ENCODE data around the gene DHODH. TPM values are rescaled to one million over a fixed set of nuclear protein-coding genes. Genes with fewer than 3 reads are reported as not detected.

DHODH gene
- total and polyA plus RNA-seq, 2 donors (not counting 3 experiments of a cell fraction or from before 2014, with no cell fraction given), result 5.8 to 9.2 TPM

DNA sequence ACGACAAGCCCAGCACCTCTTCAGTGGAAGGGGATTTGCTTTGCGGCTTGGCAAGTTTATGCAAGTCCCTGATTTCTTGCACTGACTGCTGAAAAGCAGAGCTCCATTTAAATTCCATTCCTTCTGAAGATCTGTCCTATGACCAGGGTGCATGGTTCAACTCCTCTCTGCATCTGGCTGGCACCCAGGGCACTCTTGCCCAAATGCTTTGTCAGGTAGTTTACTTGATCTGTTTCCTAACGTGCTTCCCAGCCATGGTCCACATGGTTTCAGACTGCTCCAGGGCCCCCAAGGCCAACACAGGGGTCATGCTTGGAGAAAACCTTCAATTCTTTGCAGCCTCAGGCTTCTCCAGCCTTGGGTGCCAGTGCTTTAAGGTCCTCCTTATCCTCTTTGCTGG is 34.5 kb downstream of the DHODH start:
- no peaks in the 10 kb centered on the region for H3K36me3 ChIP-seq (ENCODE audit: control insufficient read depth in 2 of 2, extremely low read depth in 1 of 2, insufficient read depth in 2 of 2, low read length in 2 of 2)
- no peaks in the 10 kb centered on the region for H4K20me1 ChIP-seq (replicated peaks; ENCODE audit: control insufficient read depth, extremely low read depth, insufficient read depth, low read length)
- H3K27me3 ChIP-seq (ENCODE audit: control insufficient read depth in 2 of 2, insufficient read depth in 2 of 2, low read length in 2 of 2), result no peaks in the 10 kb centered on the region
- no peak overlapping the region for H3K4me2 ChIP-seq (ENCODE audit: insufficient read depth, low read length)
- no peak overlapping the region for H3K4me3 ChIP-seq (replicated peaks in 1 of 3; ENCODE audit: insufficient read depth in 1 of 3, low read depth in 1 of 3, low read length in 3 of 3)
- FAIRE-seq (no peak), DNase-seq (ENCODE audit: low read depth, low spot score) (no peak)
- no peaks in the 10 kb centered on the region for H3K9me3 ChIP-seq (replicated peaks; ENCODE audit: control insufficient read depth, insufficient read depth, low read length)
- H2AFZ ChIP-seq (ENCODE audit: low read depth, low read length), result no peak overlapping the region
- dilution Hi-C loops (cut with MboI; ENCODE audit: extremely low pct_ligation_motif_present, low sequenced_read_pairs) (no loop called here), intact Hi-C loops (cut with micrococcal nuclease) (no loop called here)
- no peaks in the 10 kb centered on the region for H3K4me1 ChIP-seq (ENCODE audit: control insufficient read depth, extremely low read depth, insufficient read depth, low read length)
- H3K27ac ChIP-seq (ENCODE audit: insufficient read depth, low read depth, low read length), result no peak overlapping the region
- POLR2A ChIA-PET, result no interaction called here
- BruUV-seq (replicated peaks), result no TSS peak
- no peaks in the 10 kb centered on the region for H3K9me1 ChIP-seq (replicated peaks; ENCODE audit: control insufficient read depth, extremely low read depth, insufficient read depth, low read length)
- H3K9ac ChIP-seq (replicated peaks; ENCODE audit: extremely low read depth, insufficient read depth, low read length), result no peak overlapping the region
- CTCF ChIA-PET, result no interaction called here
- TF ChIP-seq FOS (IDR thresholded peaks at IDR 0.05; ENCODE audit: borderline replicate concordance, insufficient read depth, low read length) (no peak), POLR2A (IDR thresholded peaks at IDR 0.05; ENCODE audit: low read depth, low read length) (no peak), GATA2 (IDR thresholded peaks at IDR 0.05; ENCODE audit: insufficient read depth, insufficient read length, low read depth, low read length) (no peak), MYC (IDR thresholded peaks at IDR 0.05; ENCODE audit: low read depth, low read length) (no peak), EZH2 (IDR thresholded peaks at IDR 0.05; ENCODE audit: borderline replicate concordance, low read depth, low read length, severe bottlenecking) (no peak), JUN (IDR thresholded peaks at IDR 0.05; ENCODE audit: borderline replicate concordance, insufficient read depth, insufficient read length, low read depth) (no peak), POLR2AphosphoS5 (IDR thresholded peaks at IDR 0.05; ENCODE audit: insufficient read depth, low read depth, low read length) (no peak)
- TF ChIP-seq, protein P1, sequence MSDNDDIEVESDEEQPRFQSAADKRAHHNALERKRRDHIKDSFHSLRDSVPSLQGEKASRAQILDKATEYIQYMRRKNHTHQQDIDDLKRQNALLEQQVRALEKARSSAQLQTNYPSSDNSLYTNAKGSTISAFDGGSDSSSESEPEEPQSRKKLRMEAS (IDR thresholded peaks at IDR 0.05; ENCODE audit: insufficient read depth, insufficient read length), result no peak
- TF ChIP-seq, protein P2, sequence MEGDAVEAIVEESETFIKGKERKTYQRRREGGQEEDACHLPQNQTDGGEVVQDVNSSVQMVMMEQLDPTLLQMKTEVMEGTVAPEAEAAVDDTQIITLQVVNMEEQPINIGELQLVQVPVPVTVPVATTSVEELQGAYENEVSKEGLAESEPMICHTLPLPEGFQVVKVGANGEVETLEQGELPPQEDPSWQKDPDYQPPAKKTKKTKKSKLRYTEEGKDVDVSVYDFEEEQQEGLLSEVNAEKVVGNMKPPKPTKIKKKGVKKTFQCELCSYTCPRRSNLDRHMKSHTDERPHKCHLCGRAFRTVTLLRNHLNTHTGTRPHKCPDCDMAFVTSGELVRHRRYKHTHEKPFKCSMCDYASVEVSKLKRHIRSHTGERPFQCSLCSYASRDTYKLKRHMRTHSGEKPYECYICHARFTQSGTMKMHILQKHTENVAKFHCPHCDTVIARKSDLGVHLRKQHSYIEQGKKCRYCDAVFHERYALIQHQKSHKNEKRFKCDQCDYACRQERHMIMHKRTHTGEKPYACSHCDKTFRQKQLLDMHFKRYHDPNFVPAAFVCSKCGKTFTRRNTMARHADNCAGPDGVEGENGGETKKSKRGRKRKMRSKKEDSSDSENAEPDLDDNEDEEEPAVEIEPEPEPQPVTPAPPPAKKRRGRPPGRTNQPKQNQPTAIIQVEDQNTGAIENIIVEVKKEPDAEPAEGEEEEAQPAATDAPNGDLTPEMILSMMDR (IDR thresholded peaks at IDR 0.05; ENCODE audit: extremely low read depth in 1 of 2, insufficient read depth in 1 of 2, low read depth in 1 of 2, low read length in 2 of 2), result no peak
- no peaks in the 10 kb centered on the region for H3K79me2 ChIP-seq (ENCODE audit: control insufficient read depth, insufficient read depth, low read length)
